NOMO-1 treated with dmso at 0.1 percent for 144 hours (cell line): ENCODE data around the gene WNT5A.

ENCODE experiments used
- DNase-seq: peaks from one replicate; lab custom pipeline; 2025; ENCODE audit not compliant: unreplicated experiment; lab: John Stamatoyannopoulos, UW

WNT5A gene

GRCh38 chr3:55452886-55453285 is 34.2 kb downstream of the WNT5A start:
- DNase-seq = no peak

- no peak for DNase-seq
Measured at GRCh38 chr3:55449527-55449926, 37.6 kb downstream of the WNT5A start.

GRCh38 chr3:55446850-55447249 is 40.3 kb downstream of the WNT5A start:
- no peak for DNase-seq

GRCh38 chr3:55445551-55445950 is 41.6 kb downstream of the WNT5A start:
- DNase-seq = no peak

- DNase-seq = no peak
Measured at GRCh38 chr3:55443346-55443745, 43.8 kb downstream of the WNT5A start.

- DNase-seq = no peak
Measured at GRCh38 chr3:55442861-55443260, 44.2 kb downstream of the WNT5A start.

GRCh38 chr3:55441499-55441898 is 45.6 kb downstream of the WNT5A start:
- no peak for DNase-seq

- no peak for DNase-seq
Measured at GRCh38 chr3:55440104-55440708, 46.9 kb downstream of the WNT5A start.

- no peak for DNase-seq
Measured at GRCh38 chr3:55439657-55440056, 47.4 kb downstream of the WNT5A start.

GRCh38 chr3:55436644-55437043 is 50.5 kb downstream of the WNT5A start:
- DNase-seq = no peak

GRCh38 chr3:55435491-55435890 is 51.6 kb downstream of the WNT5A start:
- DNase-seq = no peak

- DNase-seq = no peak
Measured at GRCh38 chr3:55434789-55435188, 52.3 kb downstream of the WNT5A start.

- DNase-seq = no peak
Measured at GRCh38 chr3:55431041-55431440, 56.1 kb downstream of the WNT5A start.

GRCh38 chr3:55427739-55428138 is 59.4 kb downstream of the WNT5A start:
- DNase-seq = no peak

GRCh38 chr3:55426486-55426885 is 60.6 kb downstream of the WNT5A start:
- DNase-seq = no peak

- no peak for DNase-seq
Measured at GRCh38 chr3:55423782-55424181, 63.3 kb downstream of the WNT5A start.

- no peak for DNase-seq
Measured at GRCh38 chr3:55417211-55417610, 69.9 kb downstream of the WNT5A start.

- no peak for DNase-seq
Measured at GRCh38 chr3:55416331-55416821, 70.7 kb downstream of the WNT5A start.
